Measurements from ENCODE around the gene RNF114. TPM values are rescaled to one million over a fixed set of nuclear protein-coding genes. Genes with fewer than 3 reads are reported as not detected.
"Not testable (repeated sequence)": the region's sequence is repeated elsewhere in the genome, so short reads cannot be mapped to it uniquely, and the experiment has no call there.

The RNF114 gene
- total RNA-seq, 2 donors from 2014 or later: 60.9 to 66.0 TPM

DNA sequence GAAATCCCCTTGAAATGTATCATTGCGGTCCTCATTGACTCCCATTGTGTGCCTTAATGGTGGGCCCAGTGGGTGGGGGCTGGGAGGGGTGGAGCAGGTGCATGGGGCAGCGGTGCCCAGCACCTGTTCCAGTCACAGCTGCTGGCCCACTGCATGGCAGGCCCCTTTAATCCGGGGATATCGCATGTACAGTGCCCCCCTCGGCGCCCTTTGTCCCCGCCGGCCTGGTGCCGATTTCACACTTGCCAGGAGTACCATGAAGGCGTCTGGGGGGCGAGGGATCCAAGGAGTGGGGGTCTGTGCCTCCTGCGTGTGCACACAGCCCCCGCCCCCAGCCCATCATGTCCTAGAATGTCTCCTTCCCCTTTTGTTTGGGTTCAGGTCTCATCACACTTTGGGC, 49.4 kb downstream of the RNF114 start:
- no peaks in the 10 kb centered on the region for H3K9me3 Mint-ChIP-seq
- H3K27ac Mint-ChIP-seq: no peak overlapping the region
- H3K36me3 Mint-ChIP-seq: peaks cover 0 to 4% of the 10 kb centered on the region in 2 donors
- DNase-seq (ENCODE audit: low spot score in 2 of 2): no peak
- ATAC-seq: no peak

DNA sequence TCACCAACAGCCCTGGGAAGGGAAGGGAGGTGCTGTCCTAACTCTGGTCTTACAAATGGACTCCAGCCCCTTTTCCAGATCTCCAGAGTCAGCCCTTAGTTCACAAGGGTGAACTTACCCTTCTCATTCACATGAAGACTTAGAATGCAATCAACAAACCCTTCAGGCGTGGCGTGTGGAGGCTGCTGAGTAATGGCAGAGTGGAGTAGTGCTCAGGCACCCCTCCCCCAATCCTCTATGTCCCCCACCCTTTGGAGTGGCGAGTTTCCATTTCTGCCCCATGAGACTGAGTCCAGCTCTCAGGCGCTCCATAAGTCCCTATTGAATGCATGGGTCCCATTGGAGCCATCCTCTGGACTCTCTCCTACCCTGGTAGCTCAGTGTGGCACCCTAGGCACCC, 49.9 kb downstream of the RNF114 start:
- no peak for DNase-seq (ENCODE audit: low spot score in 2 of 2)
- H3K36me3 Mint-ChIP-seq: peaks cover 0 to 4% of the 10 kb centered on the region in 2 donors
- H3K9me3 Mint-ChIP-seq: no peaks in the 10 kb centered on the region
- no peak overlapping the region for H3K27ac Mint-ChIP-seq
- no peak for ATAC-seq

DNA sequence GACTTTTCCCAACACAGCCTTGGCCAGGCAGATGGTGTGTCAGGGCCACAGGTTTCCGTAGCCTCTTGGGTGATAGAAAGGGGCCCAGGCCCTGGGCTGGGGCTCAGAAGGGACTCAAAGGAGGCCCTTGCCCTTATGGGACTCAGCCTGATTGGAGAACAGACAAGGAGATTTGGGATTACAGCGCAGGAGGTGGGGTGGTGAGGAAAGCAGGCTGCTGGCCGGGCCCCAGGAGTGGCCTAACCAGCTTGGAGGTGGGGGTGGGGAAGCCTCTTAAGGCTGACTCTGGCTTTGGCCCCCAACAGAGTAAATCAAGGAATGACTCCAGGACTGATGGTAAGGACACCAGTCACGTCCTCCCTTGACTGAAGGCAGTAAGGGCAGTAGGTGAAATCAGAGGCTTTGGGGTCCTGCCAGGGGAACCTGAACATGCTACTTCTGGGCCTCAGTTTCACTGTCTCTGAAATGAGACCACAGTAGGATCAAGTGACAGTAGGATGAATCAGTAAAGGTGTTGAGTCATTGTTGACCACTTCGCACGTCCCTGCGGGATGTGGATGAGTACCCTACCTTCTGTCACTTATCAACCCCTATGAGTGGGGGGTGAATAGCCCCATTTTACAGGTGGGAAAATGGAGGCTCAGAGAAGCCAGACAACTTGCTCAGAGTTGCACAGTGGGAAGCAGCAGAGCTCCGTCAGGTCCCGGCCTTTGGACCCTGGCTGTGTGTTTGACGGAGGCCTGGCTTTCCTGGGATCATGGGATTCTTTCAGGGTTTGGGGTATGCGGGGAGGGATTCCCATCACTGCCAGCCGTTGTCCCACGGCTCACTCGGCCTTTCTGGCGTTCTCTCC, 51.0 kb downstream of the RNF114 start:
- Mint-ChIP-seq H3K9me3 (no peaks in the 10 kb centered on the region), H3K27ac (peak overlapping the region in 1 of 2 donors; percentile 56), H3K36me3 (peaks cover 0 to under 1% of the 10 kb centered on the region in 2 donors)
- DNase-seq (ENCODE audit: low spot score in 2 of 2) (no peak), ATAC-seq (peak in 1 of 2 donors; percentile 52)

DNA sequence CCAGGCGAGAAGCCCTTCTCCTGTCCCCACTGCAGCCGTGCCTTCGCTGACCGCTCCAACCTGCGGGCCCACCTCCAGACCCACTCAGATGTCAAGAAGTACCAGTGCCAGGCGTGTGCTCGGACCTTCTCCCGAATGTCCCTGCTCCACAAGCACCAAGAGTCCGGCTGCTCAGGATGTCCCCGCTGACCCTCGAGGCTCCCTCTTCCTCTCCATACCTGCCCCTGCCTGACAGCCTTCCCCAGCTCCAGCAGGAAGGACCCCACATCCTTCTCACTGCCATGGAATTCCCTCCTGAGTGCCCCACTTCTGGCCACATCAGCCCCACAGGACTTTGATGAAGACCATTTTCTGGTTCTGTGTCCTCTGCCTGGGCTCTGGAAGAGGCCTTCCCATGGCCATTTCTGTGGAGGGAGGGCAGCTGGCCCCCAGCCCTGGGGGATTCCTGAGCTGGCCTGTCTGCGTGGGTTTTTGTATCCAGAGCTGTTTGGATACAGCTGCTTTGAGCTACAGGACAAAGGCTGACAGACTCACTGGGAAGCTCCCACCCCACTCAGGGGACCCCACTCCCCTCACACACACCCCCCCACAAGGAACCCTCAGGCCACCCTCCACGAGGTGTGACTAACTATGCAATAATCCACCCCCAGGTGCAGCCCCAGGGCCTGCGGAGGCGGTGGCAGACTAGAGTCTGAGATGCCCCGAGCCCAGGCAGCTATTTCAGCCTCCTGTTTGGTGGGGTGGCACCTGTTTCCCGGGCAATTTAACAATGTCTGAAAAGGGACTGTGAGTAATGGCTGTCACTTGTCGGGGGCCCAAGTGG, 51.9 kb downstream of the RNF114 start:
- no peak overlapping the region for H3K27ac Mint-ChIP-seq
- DNase-seq (ENCODE audit: low spot score in 2 of 2) (no peak), ATAC-seq (no peak)
- no peaks in the 10 kb centered on the region for H3K36me3 Mint-ChIP-seq
- H3K9me3 Mint-ChIP-seq: no peaks in the 10 kb centered on the region

DNA sequence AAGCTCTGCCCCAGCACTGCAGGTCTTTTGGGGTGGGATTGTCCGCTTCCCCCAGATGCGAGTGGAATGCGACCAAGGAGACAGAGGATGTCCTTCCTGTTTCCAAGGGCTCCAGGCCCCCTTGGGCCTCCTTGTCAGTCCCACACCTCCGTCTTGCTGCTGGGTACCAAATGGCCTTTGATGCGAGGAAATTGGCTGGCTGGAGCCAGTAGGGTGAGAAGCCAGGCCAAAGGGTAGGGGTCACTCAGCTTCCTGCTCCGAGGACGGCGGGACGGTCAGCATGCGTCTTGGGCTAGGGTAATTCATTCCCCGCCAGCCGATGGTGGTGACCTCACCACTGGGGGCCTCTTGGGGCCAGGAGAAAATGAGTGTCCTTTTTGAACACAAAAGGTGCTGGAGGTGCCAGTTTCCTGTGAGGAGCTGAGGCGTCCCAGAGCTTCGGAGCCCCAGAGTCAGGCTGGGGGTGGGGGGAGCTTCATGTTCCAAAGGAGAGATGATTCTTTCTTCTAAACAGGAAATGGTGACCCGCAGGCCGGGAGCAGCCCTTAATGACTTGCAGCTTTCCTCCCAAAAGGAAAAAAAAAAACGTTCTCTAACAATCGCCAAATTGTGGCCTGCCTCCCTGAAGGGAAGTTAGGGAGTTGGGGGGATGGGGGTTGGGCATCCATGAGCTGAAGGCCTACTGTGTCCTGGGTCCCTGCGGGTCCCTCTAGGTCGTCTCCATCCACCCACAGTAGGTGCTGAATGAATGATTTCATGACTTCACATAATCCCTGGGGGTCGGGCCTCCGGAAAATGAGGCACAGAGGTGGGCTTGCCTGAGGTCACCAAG, 53.3 kb downstream of the RNF114 start:
- no peak for ATAC-seq
- H3K36me3 Mint-ChIP-seq: no peaks in the 10 kb centered on the region
- DNase-seq (ENCODE audit: low spot score in 2 of 2): no peak
- H3K9me3 Mint-ChIP-seq: no peaks in the 10 kb centered on the region
- H3K27ac Mint-ChIP-seq: peak overlapping the region in 1 of 2 donors; percentile 19

DNA sequence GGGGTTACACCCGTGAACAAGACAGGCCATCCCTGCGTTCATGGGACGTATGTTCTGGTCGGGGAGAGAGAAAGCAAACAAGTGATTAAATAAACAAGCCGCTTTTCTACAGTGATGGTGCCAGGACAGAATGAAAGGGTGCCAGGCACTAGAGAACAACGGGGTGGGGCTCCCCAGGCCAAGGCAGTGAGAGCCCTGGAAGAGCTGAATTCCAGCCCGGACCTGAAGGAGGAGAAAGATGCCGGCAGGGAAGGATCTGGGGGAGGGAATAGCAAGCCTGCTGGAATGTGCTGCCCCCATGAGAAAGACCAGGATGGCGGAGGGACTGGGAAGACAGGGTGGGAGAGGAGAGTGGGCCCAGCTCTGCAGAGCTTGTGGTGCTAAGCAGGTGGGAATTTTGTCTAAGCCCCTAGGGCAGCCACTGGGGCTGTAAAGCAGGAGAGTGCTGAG, 54.1 kb downstream of the RNF114 start:
- Mint-ChIP-seq H3K27ac (peak overlapping the region in 1 of 2 donors; percentile 19), H3K36me3 (no peaks in the 10 kb centered on the region), H3K9me3 (no peaks in the 10 kb centered on the region)
- ATAC-seq (no peak), DNase-seq (ENCODE audit: low spot score in 2 of 2) (no peak)

DNA sequence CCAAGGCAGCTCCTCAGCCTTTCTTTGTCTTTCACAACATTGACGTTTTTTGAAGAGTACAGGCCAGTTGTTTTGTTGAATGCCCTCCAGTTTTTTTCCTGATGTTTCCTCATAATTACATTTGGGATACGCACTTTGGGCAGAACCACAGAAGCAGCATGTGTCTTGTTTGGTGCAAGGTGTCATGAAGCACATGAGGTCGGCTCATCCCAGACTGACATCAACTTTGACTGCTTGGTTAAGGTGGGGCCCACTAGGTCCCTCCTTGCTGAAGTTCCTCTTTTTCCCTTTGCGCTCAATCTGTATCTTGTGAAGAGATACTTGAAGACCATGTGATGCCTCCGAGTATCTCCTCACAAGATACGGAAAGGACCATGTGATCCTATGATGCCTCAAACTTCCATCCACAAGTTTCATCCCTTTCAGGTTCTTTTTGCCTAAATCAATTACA, 57.1 kb downstream of the RNF114 start:
- DNase-seq (ENCODE audit: low spot score in 2 of 2) (no peak), ATAC-seq (no peak)
- no peaks in the 10 kb centered on the region for H3K36me3 Mint-ChIP-seq
- no peak overlapping the region for H3K27ac Mint-ChIP-seq
- H3K9me3 Mint-ChIP-seq: no peaks in the 10 kb centered on the region

DNA sequence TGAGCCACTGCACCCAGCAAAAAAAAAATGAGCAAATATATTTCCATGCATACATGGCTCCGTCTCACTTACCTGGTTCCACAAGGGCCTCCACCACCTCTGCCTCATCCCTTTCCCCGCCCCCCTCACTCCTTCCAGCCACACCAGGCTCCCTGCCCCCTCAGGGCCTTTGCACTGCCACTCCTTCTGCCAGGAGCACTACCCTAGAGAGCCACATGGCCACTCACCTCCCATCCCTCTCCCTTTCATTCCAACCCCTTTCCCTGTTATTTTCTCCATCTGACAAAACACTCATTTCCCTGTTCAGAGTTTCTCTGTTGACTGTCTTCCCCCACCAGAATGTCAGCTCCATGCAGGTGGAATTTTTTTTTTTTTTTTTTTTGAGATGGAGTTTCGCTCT, 59.4 kb downstream of the RNF114 start:
- no peaks in the 10 kb centered on the region for H3K9me3 Mint-ChIP-seq
- no peaks in the 10 kb centered on the region for H3K36me3 Mint-ChIP-seq
- no peak for DNase-seq (ENCODE audit: low spot score in 2 of 2)
- no peak overlapping the region for H3K27ac Mint-ChIP-seq
- no peak for ATAC-seq

DNA sequence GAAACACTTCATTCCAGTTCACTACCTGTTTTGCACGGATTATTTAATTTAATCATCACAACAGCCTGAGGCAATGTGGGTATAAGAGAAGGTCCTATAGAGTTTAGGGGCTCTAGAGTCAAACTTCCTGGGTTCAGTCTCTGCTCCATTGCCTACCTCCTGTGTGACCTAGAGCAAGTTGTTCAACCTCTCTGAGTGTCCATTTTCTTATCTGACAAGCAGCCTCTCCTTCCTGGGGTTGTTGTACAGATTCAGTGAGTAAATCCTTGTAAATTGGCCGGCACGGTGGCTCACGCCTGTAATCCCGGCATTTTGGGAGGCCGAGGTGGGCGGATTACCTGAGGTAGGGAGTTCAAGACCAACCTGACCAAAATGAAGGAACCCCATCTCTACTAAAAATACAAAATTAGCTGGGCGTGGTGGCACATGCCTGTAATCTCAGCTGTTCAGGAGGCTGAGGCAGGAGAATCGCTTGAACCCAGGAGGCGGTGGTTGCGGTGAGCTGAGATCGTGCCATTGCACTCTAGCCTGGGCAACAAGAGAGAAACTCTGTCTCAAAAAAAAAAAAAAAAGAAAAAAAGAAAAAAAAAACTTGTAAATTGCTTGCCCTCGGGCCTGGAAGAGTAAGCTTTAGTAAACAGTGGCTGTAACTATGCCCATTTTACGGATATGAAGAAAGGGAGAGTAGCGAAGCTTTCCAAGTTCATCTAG, 62.4 kb downstream of the RNF114 start:
- H3K9me3 Mint-ChIP-seq; ATAC-seq; H3K36me3 Mint-ChIP-seq; DNase-seq (ENCODE audit: low spot score in 2 of 2); H3K27ac Mint-ChIP-seq: not testable (repeated sequence)

DNA sequence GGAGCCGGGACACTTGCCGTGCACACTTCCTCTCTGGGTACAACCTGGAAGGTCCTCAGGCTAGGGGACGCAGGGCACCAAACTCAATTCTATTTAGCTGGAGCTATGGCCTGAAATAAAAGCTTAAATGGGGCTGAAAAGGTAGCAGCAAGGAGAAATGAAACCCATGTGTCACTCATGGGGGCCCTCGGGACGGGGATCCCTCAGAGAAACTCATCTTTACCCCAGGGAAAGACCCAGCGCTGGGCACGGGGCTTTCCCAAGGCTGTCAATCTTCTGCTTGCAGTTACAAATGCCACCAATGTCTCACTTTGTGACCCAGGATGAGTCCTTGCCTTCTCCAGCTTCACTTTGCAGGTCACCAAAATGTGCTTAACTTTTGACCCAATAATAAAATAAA, 63.1 kb downstream of the RNF114 start:
- ATAC-seq (peak; percentile 41 to 80), DNase-seq (ENCODE audit: low spot score in 2 of 2) (no peak)
- Mint-ChIP-seq H3K9me3 (no peaks in the 10 kb centered on the region), H3K27ac (peak overlapping the region in 1 of 2 donors; percentile 36), H3K36me3 (no peaks in the 10 kb centered on the region)

DNA sequence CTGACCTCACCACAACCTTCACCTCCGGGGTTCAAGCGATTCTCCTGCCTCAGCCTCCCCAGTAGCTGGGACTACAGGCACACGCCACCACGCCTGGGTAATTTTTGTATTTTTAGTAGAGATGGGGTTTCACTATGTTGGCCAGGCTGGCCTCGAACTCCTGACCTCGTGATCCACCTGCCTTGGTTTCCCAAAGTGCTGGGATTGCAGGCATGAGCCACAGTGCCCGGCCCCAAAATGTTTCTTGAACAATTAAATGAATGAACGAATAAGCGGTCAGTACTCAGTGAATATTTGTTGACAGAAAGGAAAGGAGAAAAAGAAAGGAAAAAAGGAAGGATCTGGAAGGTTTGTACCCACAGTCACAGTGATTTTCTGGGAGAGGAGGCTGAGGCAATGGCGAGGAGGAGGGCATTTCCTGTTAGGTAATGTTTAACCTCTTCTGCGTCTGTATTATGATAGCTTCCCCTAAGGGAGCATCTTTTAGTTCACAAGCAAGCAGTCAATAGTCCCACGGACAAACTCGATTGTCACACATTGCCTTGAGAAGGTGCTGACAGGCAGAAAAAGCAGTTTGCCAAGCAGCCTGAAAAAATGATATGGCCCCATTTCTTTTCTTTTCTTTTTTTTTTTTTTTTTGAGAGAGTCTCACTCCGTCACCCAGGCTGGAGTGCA, 64.5 kb downstream of the RNF114 start:
- not testable (repeated sequence) for H3K9me3 Mint-ChIP-seq; H3K36me3 Mint-ChIP-seq; DNase-seq (ENCODE audit: low spot score in 2 of 2); H3K27ac Mint-ChIP-seq; ATAC-seq

DNA sequence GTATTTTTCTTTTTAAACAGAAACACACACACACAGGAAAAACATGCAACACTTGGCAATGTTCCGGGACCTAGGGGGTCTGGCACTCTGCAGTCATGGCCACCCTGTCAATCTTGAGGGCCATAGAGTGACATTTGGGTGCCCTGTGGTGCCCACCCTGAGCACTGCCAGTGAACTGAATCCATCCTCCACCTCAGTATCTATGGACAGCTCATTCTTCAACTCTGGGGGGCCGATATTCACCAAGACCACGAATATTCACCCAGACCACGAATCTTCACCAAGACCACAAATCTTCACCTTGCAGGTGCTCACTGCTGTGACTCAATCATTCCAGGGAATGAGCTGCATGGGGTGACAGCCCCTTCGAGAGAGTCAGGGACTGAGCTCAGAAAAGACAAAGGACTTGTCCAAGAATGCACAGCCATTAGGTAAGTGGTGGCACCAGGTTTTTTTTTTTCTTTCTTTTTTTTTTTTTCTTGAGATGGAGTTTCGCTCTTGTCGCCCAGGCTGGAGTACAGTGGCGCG, 65.7 kb downstream of the RNF114 start:
- DNase-seq (ENCODE audit: low spot score in 2 of 2): no peak
- Mint-ChIP-seq H3K36me3 (no peaks in the 10 kb centered on the region), H3K9me3 (no peaks in the 10 kb centered on the region), H3K27ac (no peak overlapping the region)
- peak; percentile 66 to 70 for ATAC-seq

DNA sequence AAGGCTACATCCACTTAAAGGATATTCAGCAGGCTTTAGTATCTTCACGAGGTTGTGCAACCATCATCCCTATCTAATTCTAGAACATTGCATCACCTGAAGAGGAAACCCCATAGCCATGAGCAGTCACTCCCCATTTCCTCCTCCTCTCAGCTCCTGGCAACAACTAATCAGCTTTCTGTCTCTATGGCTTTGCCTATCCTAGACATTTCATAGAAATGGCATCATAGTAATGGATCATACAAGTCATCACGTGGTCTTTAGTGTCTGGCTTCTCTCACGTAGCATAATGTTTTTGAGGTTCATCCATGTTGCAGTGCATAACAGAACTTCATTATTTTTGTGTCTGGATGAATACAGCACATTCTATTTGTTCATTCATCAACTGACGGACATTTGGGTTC, 67.1 kb downstream of the RNF114 start:
- no peak overlapping the region for H3K27ac Mint-ChIP-seq
- H3K9me3 Mint-ChIP-seq: no peaks in the 10 kb centered on the region

More for the DNA sequence above, 67.1 kb downstream of the RNF114 start:
- DNase-seq (ENCODE audit: low spot score in 2 of 2) (no peak), ATAC-seq (peak; percentile 47 to 73)
- H3K36me3 Mint-ChIP-seq: no peaks in the 10 kb centered on the region
